Activated CD8-positive, alpha-beta T cell treated with anti-CD3 and anti-CD28 coated beads, Interleukin-2, amount 10 ng/mL, durations not matched to agents 7 days and 5 days (primary cell): ENCODE data around the gene SNN. TPM values are rescaled to one million over a fixed set of nuclear protein-coding genes. Genes with fewer than 3 reads are reported as not detected.

Experiments used
- ATAC-seq: fragments of 150-1000 bp; cut with Tn5 transposase; one replicate; pipeline ENCODE4 v1.10.0; 2021; ENCODE audit warnings: moderate library complexity
- CTCF ChIA-PET: fragments of 350-600 bp; sonication (Branson Sonifier 250); formaldehyde crosslinking; loops from one replicate; lab custom pipeline; 2021; ENCODE audit warnings: antibody characterized with exemption; lab: Charles Lee
- POLR2A ChIA-PET: fragments of 350-600 bp; sonication (Branson Sonifier 250); formaldehyde crosslinking; loops from one replicate; lab custom pipeline; 2021; ENCODE audit warnings: antibody characterized with exemption; lab: Charles Lee
- DNase-seq: peaks from one replicate; pipeline ENCODE4 v3.0.0-alpha.2; 2020
- H3K27ac Mint-ChIP-seq: one replicate; pipeline ENCODE4 v1.8.0; 2021; ENCODE audit warnings: mild to moderate bottlenecking, mixed read lengths
- H3K27me3 Mint-ChIP-seq: one replicate; pipeline ENCODE4 v1.8.0; 2021; ENCODE audit warnings: low read depth, mixed read lengths
- H3K36me3 Mint-ChIP-seq: one replicate; pipeline ENCODE4 v1.8.0; 2021; ENCODE audit warnings: low read depth, mixed read lengths
- H3K4me1 Mint-ChIP-seq: one replicate; pipeline ENCODE4 v1.8.0; 2021; ENCODE audit warnings: low read depth, mixed read lengths
- H3K4me3 Mint-ChIP-seq: one replicate; pipeline ENCODE4 v1.8.0; 2021; ENCODE audit warnings: mild to moderate bottlenecking, mixed read lengths
- H3K9me3 Mint-ChIP-seq: one replicate; pipeline ENCODE4 v1.8.0; 2022; ENCODE audit warnings: mixed read lengths; ENCODE audit not compliant: insufficient read depth
- total RNA-seq, 2 experiments: library from RNA; stranded (reverse); gene quantifications; one replicate each; pipeline ENCODE4 v1.2.3, GENCODE V29; 2021

Gene SNN
- total RNA-seq, 2 experiments from 2014 or later: 27.3 to 28.9 TPM

- Mint-ChIP-seq H3K4me3 (no peak overlapping the region), H3K27ac (no peak overlapping the region), H3K9me3 (no peaks in the 10 kb centered on the region), H3K36me3 (no peaks in the 10 kb centered on the region), H3K27me3 (peaks cover 7% of the 10 kb centered on the region), H3K4me1 (peaks cover 7% of the 10 kb centered on the region)
- ATAC-seq: no peak
- CTCF ChIA-PET: interaction anchor here (0.6 to 4.0 kb wide), 3 partner anchors 19 to 229 kb away, joined by 3 to 19 read pairs (median 5); no protein-coding TSS in a partner anchor
- POLR2A ChIA-PET: interaction anchor here (1.0 kb wide), 1 partner anchor 15 kb away, joined by 5 read pairs; no protein-coding TSS in a partner anchor
- no peak for DNase-seq
These were observed 32.0 kb upstream of the SNN start for GRCh38 chr16:11636172-11636721.

- CTCF ChIA-PET: interaction anchor here (4.0 kb wide), 1 partner anchor 106 kb away, joined by 19 read pairs; no protein-coding TSS in a partner anchor
- Mint-ChIP-seq H3K36me3 (no peaks in the 10 kb centered on the region), H3K4me3 (no peak overlapping the region), H3K27me3 (peaks cover 9% of the 10 kb centered on the region), H3K27ac (no peak overlapping the region), H3K4me1 (peaks cover 8% of the 10 kb centered on the region), H3K9me3 (no peaks in the 10 kb centered on the region)
- ATAC-seq (no peak), DNase-seq (no peak)
- POLR2A ChIA-PET: no interaction called here
These were observed 30.9 kb upstream of the SNN start for GRCh38 chr16:11637320-11637719.

GRCh38 chr16:11638140-11638539, 30.1 kb upstream of the SNN start:
- POLR2A ChIA-PET: no interaction called here
- Mint-ChIP-seq H3K4me3 (no peak overlapping the region), H3K4me1 (peaks cover 8% of the 10 kb centered on the region), H3K36me3 (no peaks in the 10 kb centered on the region), H3K27me3 (peaks cover 11% of the 10 kb centered on the region), H3K27ac (no peak overlapping the region), H3K9me3 (no peaks in the 10 kb centered on the region)
- CTCF ChIA-PET: interaction anchor here (1.1 to 4.0 kb wide), 2 partner anchors 44 to 107 kb away, joined by 3 to 19 read pairs; no protein-coding TSS in a partner anchor
- ATAC-seq (no peak), DNase-seq (no peak)

GRCh38 chr16:11639008-11639562, 29.2 kb upstream of the SNN start:
- peaks cover 8% of the 10 kb centered on the region for H3K4me1 Mint-ChIP-seq
- DNase-seq: no peak
- no peaks in the 10 kb centered on the region for H3K36me3 Mint-ChIP-seq
- ATAC-seq: no peak
- H3K4me3 Mint-ChIP-seq: no peak overlapping the region
- peaks cover 14% of the 10 kb centered on the region for H3K27me3 Mint-ChIP-seq
- H3K27ac Mint-ChIP-seq: no peak overlapping the region
- no peaks in the 10 kb centered on the region for H3K9me3 Mint-ChIP-seq
- POLR2A ChIA-PET: no interaction called here
- CTCF ChIA-PET: interaction anchor here (0.6 to 5.8 kb wide), 8 partner anchors 8 to 176 kb away, joined by 3 to 70 read pairs (median 4); no protein-coding TSS in a partner anchor

- ATAC-seq: no peak
- CTCF ChIA-PET: interaction anchor here (0.6 to 5.8 kb wide), 23 partner anchors 9 to 233 kb away, joined by 3 to 70 read pairs (median 5); no protein-coding TSS in a partner anchor
- Mint-ChIP-seq H3K27me3 (peaks cover 13% of the 10 kb centered on the region), H3K4me3 (no peak overlapping the region), H3K27ac (no peak overlapping the region), H3K36me3 (no peaks in the 10 kb centered on the region), H3K9me3 (no peaks in the 10 kb centered on the region), H3K4me1 (peaks cover 8% of the 10 kb centered on the region)
- POLR2A ChIA-PET: no interaction called here
- no peak for DNase-seq
These were observed 28.0 kb upstream of the SNN start for GRCh38 chr16:11639925-11640899.

DNA sequence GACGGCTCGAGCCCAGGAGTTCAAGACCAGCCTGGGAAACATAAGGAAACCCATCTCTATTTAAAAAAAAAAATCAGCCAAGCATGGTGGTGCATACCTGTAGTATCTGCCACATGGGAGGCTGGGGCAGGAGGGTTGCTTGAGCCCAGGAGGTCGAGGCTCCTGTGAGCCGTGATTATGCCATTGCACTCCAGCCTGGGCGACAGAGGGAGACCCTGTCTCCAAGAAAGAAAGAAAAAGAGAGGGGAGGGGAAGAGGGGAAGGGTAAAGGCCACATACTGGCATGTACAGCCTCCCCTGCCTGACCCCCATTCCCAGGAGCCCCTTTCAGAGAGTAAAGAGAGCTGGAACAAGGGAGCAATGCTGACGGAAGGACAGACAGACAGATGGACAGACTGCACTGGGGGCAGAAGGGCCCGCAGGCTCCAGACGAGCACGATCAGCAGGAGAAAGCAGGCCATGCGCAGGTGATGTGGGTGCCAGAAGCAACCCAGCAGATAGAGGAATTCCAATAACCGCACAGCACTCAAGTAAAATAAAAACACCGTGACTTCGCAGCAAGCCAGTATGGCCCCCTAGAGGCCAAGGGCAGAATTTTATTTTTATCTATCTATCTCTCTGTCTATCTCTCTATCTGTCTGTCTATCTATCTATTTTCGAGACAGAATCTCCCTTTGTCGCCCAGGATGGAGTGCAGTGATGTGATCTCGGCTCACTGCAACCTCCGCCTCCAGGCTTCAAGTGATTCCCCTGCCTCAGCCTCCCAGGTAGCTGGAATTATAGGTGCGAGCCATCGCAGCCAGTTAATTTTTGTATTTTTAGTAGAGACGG, 27.1 kb upstream of the SNN start:
- peak; percentile 76 for ATAC-seq
- peak; percentile 52 for DNase-seq
- H3K27ac Mint-ChIP-seq: no peak overlapping the region
- no peak overlapping the region for H3K4me3 Mint-ChIP-seq
- H3K27me3 Mint-ChIP-seq: peaks cover 13% of the 10 kb centered on the region
- ChIA-PET POLR2A (interaction anchor here (0.6 kb wide), 1 partner anchor 9 kb away, joined by 3 read pairs; no protein-coding TSS in a partner anchor), CTCF (interaction anchor here (0.6 to 5.8 kb wide), 19 partner anchors 10 to 234 kb away, joined by 3 to 70 read pairs (median 6); no protein-coding TSS in a partner anchor)
- H3K4me1 Mint-ChIP-seq: peaks cover 8% of the 10 kb centered on the region
- no peaks in the 10 kb centered on the region for H3K36me3 Mint-ChIP-seq
- H3K9me3 Mint-ChIP-seq: no peaks in the 10 kb centered on the region

GRCh38 chr16:11642765-11643116, 25.5 kb upstream of the SNN start:
- no peak for DNase-seq
- H3K4me3 Mint-ChIP-seq: no peak overlapping the region
- ChIA-PET CTCF (interaction anchor here (0.7 to 5.8 kb wide), 12 partner anchors 9 to 678 kb away, joined by 3 to 70 read pairs (median 4); no protein-coding TSS in a partner anchor), POLR2A (no interaction called here)
- ATAC-seq: no peak
- H3K4me1 Mint-ChIP-seq: peaks cover 8% of the 10 kb centered on the region
- H3K27ac Mint-ChIP-seq: no peak overlapping the region
- peaks cover 16% of the 10 kb centered on the region for H3K27me3 Mint-ChIP-seq
- H3K9me3 Mint-ChIP-seq: no peaks in the 10 kb centered on the region
- no peaks in the 10 kb centered on the region for H3K36me3 Mint-ChIP-seq

DNA sequence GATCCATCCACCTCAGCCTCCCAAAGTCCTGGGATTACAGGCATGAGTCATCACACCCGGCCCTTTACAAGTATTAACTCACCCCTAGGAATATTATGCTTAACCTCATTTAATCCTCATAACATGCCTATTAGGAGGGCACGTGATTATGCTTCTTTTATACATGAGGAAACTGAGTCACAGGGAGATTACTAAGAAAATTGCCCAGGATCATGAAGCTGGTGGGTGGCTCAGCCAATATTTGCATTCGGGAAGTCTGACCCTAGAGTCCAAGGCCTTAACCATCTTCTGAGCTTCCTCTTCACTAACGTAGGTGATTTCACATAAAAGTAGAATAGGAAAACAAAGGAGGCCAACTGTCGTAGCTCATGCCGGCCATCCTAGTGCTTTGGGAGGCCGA, 19.0 kb upstream of the SNN start:
- peaks cover 8% of the 10 kb centered on the region for H3K4me1 Mint-ChIP-seq

DNA sequence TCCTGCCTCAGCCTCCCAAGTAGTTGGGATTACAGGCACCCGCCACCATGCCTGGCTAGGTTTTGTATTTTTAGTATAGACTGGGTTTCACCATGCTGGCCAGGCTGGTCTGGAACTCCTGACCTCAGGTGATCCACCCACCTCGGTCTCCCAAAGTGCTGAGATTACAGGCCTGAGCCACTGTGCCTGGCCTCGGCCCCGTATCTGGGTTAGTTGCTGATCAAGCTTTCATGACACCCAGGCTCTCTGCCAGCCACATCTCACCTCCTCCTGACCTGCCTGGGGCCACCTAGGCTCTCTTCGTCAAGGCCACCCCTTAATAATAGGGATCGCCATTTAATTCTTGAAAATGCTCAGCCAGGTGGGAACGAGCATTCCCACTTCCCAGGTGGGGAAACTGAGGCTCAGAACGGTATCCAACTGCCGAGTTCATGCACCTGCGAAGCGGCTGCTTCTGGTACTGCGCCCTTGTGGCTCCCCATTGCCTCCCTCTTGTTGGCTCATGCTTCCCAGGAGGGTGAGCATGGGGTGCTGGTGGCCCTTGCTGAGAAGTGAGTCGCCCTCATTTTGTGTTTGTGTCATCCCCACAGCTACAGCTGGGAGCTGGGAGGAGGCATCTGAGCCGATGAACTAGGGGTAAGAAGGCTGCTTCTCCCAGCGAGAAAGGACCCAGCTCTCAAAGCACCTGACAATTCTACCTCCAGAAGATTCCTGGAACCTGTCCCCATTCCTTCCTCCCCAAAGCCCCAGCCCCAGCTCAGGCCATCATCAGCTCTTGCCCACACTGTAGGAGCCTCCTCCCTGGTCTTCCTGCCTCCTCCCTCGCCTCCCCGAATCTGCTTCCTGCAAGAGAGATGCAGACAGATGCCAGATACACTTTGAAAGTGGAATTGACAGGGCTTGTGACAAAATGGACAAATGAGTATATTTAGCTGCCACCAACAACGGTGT, 17.3 kb upstream of the SNN start:
- Mint-ChIP-seq H3K4me1 (peaks cover 18% of the 10 kb centered on the region), H3K36me3 (no peaks in the 10 kb centered on the region), H3K27me3 (peaks cover 12% of the 10 kb centered on the region), H3K4me3 (no peak overlapping the region), H3K27ac (no peak overlapping the region), H3K9me3 (no peaks in the 10 kb centered on the region)
- ATAC-seq (no peak), DNase-seq (no peak)
- CTCF ChIA-PET: interaction anchor here (1.2 to 3.6 kb wide), 2 partner anchors 8 to 119 kb away, joined by 3 to 16 read pairs; no protein-coding TSS in a partner anchor
- POLR2A ChIA-PET: interaction anchor here (0.6 kb wide), 1 partner anchor 10 kb away, joined by 3 read pairs; no protein-coding TSS in a partner anchor

More for the DNA sequence above, 19.0 kb upstream of the SNN start:
- POLR2A ChIA-PET: no interaction called here
- H3K9me3 Mint-ChIP-seq: no peaks in the 10 kb centered on the region
- no peak overlapping the region for H3K27ac Mint-ChIP-seq
- DNase-seq (no peak), ATAC-seq (no peak)
- no peak overlapping the region for H3K4me3 Mint-ChIP-seq
- CTCF ChIA-PET: interaction anchor here (0.8 to 3.6 kb wide), 2 partner anchors 16 to 117 kb away, joined by 4 to 16 read pairs; no protein-coding TSS in a partner anchor
- no peaks in the 10 kb centered on the region for H3K36me3 Mint-ChIP-seq
- H3K27me3 Mint-ChIP-seq: peaks cover 12% of the 10 kb centered on the region

DNA sequence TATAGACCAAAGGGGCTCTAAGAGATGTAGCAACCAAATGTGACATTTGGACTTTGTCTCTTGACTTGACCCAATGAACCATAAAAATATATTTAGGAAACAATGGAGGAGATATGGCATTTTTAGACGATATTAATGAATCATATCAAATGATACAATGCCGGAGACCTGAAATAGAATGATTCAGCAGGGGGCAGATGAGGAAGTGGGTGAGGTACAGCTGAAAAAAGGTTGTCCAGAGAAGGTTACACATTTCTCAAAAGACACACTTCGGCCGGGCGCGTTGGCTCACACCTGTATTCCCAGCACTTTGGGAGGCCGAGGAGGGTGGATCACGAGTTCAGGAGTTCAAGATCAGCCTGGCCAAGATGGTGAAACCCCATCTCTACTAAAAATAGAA, 16.5 kb upstream of the SNN start:
- POLR2A ChIA-PET: no interaction called here
- CTCF ChIA-PET: interaction anchor here (1.2 to 3.6 kb wide), 2 partner anchors 9 to 120 kb away, joined by 3 to 16 read pairs; no protein-coding TSS in a partner anchor
- DNase-seq (no peak), ATAC-seq (no peak)
- Mint-ChIP-seq H3K4me3 (no peak overlapping the region), H3K9me3 (no peaks in the 10 kb centered on the region), H3K4me1 (peaks cover 18% of the 10 kb centered on the region), H3K36me3 (no peaks in the 10 kb centered on the region), H3K27me3 (peaks cover 12% of the 10 kb centered on the region), H3K27ac (no peak overlapping the region)
